NCI-H1436 treated with DMSO at 0.1 percent for 48 hours (cell line): ENCODE data around the gene GYG2.
"Not testable (repeated sequence)": the region's sequence is repeated elsewhere in the genome, so short reads cannot be mapped to it uniquely, and the experiment has no call there.

ENCODE experiments used
- DNase-seq: peaks from one replicate; lab custom pipeline; 2025; lab: John Stamatoyannopoulos, UW

Gene GYG2

GRCh38 chrX:2903366-2903765 lies 74.6 kb downstream of the GYG2 start:
- DNase-seq: no peak

GRCh38 chrX:2907295-2907694 lies 78.6 kb downstream of the GYG2 start:
- no peak for DNase-seq

- DNase-seq: no peak
These were observed 79.5 kb downstream of the GYG2 start for GRCh38 chrX:2908125-2908685.

GRCh38 chrX:2910109-2910508 lies 81.4 kb downstream of the GYG2 start:
- no peak for DNase-seq

GRCh38 chrX:2913118-2913517 lies 84.4 kb downstream of the GYG2 start:
- no peak for DNase-seq

- no peak for DNase-seq
These were observed 89.0 kb downstream of the GYG2 start for GRCh38 chrX:2917767-2918166.

GRCh38 chrX:2921193-2921592 lies 92.5 kb downstream of the GYG2 start:
- DNase-seq: no peak

- no peak for DNase-seq
These were observed 93.0 kb downstream of the GYG2 start for GRCh38 chrX:2921750-2922149.

GRCh38 chrX:2924151-2924550 lies 95.4 kb downstream of the GYG2 start:
- no peak for DNase-seq

GRCh38 chrX:2926255-2926654 lies 97.5 kb downstream of the GYG2 start:
- DNase-seq: not testable (repeated sequence)

GRCh38 chrX:2926664-2927275 lies 98.0 kb downstream of the GYG2 start:
- no peak for DNase-seq

GRCh38 chrX:2928191-2928582 lies 99.5 kb downstream of the GYG2 start:
- no peak for DNase-seq

GRCh38 chrX:2928583-2929434 lies 100.1 kb downstream of the GYG2 start, which contains the start of gene ARSD:
TSS of gene ARSD (minus strand) at chrX:2929339. CDS start at chrX:2929275, 64 bp downstream.
- no peak for DNase-seq

GRCh38 chrX:2931155-2931554 lies 102.4 kb downstream of the GYG2 start:
- no peak for DNase-seq

- DNase-seq: no peak
These were observed 102.9 kb downstream of the GYG2 start for GRCh38 chrX:2931612-2932011.
